GM12872 (cell line): Measurements from ENCODE around the gene MIEF1.

Experiments
- TF ChIP-seq, protein P1 (sequence below): IDR thresholded peaks from 3 replicates; pipeline ENCODE4 v1.5.1; 2011; ENCODE audit warnings: low read depth, mild to moderate bottlenecking, low read length, moderate library complexity; ENCODE audit not compliant: insufficient read depth

The MIEF1 gene

DNA sequence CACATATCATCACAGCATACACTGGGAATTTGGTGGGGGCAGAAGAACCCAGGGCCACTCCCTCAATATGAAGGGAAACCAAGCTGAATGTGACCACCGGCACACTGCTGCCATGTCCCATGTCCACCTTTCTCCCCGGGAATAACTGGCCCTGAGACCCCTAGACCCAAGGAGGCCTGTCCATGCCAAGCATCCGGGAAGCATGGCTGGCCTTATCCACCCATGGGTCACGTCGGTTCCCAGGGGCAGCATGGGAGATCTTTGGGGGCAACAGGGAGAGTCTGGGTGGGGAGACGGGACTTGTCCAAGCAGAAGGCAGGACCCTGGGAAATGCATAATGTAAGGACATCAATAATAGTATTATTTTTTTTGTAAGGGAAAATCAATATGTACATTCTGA is 10.4 kb upstream of the MIEF1 start:
- TF ChIP-seq, protein P1, sequence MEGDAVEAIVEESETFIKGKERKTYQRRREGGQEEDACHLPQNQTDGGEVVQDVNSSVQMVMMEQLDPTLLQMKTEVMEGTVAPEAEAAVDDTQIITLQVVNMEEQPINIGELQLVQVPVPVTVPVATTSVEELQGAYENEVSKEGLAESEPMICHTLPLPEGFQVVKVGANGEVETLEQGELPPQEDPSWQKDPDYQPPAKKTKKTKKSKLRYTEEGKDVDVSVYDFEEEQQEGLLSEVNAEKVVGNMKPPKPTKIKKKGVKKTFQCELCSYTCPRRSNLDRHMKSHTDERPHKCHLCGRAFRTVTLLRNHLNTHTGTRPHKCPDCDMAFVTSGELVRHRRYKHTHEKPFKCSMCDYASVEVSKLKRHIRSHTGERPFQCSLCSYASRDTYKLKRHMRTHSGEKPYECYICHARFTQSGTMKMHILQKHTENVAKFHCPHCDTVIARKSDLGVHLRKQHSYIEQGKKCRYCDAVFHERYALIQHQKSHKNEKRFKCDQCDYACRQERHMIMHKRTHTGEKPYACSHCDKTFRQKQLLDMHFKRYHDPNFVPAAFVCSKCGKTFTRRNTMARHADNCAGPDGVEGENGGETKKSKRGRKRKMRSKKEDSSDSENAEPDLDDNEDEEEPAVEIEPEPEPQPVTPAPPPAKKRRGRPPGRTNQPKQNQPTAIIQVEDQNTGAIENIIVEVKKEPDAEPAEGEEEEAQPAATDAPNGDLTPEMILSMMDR = no peak

DNA sequence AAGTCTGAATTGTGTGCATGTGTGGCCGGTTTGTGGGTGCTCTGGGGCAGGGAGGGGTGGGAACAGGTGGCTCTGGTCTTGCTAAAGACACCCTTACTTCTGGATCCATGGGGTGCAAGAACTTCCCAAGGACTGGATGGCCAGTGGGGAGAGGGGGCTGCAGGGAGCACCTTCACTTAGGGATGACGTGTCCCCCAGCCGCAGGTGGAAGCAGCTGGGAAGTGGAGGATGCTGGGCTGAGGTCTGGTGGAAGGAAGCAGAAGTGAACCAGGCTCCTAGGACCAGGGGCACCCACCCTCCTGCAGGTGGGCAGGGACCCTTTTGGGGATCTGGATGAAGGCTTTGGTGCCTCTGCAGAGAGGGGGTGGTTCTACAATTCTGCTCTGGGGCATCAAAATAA is 9.9 kb upstream of the MIEF1 start:
- TF ChIP-seq, protein P1 = no peak

DNA sequence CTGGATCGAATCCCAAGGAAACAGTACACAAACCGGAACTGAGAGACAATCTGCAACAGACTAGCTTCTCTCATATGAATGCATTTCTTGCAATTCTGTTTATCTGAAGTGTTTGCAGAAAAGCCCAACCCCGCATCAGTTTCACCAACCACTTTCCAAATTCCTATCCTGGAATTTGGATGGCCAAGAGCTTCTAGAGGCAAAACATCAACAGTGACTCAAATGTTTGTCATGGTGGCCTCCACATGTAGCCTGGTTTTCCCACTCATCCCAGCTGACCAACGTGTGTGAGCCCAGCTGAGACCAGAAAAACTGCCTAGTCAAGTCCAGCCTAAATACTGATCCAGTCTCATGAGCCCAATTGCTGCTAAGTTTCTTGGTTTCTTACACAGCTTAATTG is 8.3 kb upstream of the MIEF1 start:
- TF ChIP-seq, protein P1 = no peak

DNA sequence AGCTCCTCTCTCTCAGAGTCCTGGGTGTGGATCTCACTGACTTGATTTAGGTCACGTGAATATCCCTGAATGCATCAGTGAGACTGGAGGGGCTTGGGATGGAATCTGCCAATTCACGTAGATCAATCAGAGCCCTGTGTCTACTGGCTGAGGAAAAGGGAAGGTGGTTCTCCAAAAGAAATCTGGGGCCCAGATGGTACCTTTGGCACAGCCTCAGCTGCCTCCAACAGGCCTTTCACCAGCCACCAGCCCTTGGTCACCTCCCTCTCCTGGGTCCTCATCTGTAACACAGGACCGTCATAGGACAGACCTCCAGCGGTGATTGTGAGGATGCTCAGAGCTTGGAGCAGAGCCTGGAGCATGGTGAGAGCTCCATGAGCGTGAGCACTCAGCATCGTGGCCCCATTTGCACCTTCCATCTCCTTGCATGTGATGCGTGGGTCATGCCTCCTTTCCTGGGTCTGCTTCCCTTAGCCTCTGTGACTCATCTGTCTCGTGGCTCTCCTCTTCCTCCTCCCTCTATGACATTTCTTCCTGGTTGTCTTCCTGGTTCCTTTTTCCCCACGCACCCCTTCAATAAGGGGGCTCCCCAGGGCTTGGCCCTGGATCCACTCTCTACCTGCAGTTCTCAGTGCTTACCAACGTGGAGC is 7.5 kb upstream of the MIEF1 start:
- TF ChIP-seq, protein P1 = no peak

DNA sequence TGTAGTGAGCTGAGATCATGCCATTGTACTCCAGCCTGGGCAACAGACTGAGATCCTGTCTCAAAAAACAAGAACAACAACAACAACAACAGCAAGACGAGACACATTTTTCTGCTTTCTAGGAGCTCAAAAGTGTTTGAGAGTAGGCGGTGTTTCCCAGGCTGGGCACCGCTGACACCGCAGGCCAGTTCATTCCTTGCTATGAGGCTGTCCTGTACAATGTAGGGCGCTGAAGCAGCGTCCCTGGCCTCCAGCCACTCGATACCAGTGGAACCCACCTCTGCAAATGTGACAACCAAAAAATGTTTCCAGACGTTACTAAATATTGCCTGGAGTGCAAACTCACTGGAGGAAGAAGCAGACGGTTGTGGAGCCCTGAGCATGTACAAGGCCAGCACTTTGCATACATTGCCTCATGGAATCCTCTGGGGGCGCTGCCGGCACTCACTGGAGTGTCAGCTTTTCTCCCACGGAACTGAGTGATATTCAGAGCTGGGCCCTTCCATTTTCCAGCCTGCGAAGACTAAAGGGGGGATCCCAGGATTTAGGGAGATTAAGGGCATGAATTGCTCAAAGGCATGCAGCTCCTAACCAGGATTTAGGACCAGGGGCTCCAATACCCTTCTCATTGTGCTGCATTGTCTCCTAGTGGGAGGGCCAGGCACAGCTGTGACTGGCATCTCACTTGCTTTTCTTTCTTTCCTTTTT is 5.8 kb upstream of the MIEF1 start:
- TF ChIP-seq, protein P1 = peak; percentile 86

DNA sequence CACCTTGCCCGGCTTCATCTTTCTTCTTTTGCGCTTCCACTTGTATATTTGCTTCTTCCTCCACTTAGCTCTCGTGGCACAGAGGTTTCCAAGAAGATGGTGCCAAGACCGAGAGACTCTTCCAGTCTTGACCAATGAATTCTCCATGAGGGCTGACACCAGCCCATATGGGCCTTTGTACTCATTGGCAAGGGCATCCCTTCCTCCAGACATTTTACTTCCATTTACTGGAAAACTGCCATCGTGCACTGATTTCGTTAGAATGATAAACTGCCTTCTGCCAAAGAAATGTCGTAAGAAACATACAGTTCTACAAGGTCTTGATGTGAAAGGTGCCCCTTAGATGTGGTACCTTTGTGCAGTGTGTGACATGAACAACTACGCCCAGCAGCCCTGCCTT is 4.7 kb upstream of the MIEF1 start:
- TF ChIP-seq, protein P1 = no peak

DNA sequence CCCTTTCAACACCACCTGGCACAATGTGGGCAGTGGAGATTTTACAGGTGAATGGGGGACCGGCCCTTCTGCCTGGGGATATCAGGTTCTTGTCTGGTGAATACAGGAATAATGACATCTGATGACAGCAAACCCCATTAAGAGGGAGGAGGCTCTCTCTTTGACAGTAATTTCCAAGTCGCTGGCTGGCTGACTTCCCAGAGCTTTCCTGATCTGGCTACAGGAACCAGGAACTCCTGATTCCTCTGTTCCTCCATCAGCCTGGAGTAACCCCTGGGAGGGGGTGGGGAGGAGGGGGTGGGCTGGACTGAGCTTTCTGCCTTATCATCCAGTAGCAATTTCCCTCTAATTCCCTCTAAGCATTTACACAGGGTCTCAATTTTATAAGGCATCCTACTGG is 3.7 kb upstream of the MIEF1 start:
- TF ChIP-seq, protein P1 = no peak
